ENCODE results near the gene MYO1F.

The MYO1F gene

DNA sequence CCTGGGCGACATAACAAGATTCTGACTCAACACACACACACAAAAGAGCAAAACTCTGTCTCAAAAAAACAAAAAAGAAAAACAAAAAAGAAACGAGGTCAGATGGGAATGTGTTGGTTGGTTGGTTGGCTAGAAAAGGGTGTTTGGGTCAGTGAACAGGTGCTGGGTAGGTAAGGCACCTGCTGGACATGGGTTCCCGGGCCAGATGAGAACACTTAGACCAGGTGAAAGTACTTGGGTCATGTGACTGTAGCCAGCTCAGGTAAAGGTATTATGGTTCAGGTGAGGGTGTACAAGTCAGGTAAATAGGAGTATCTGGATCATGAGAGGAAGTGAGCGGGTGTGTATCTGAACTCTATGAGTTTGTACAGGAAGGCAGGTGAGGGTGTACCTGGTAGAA lies 48.7 kb downstream of the MYO1F start:
- no peak for DNase-seq (ENCODE audit: low spot score)
- TF ChIP-seq, protein P1, sequence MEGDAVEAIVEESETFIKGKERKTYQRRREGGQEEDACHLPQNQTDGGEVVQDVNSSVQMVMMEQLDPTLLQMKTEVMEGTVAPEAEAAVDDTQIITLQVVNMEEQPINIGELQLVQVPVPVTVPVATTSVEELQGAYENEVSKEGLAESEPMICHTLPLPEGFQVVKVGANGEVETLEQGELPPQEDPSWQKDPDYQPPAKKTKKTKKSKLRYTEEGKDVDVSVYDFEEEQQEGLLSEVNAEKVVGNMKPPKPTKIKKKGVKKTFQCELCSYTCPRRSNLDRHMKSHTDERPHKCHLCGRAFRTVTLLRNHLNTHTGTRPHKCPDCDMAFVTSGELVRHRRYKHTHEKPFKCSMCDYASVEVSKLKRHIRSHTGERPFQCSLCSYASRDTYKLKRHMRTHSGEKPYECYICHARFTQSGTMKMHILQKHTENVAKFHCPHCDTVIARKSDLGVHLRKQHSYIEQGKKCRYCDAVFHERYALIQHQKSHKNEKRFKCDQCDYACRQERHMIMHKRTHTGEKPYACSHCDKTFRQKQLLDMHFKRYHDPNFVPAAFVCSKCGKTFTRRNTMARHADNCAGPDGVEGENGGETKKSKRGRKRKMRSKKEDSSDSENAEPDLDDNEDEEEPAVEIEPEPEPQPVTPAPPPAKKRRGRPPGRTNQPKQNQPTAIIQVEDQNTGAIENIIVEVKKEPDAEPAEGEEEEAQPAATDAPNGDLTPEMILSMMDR (IDR thresholded peaks at IDR 0.05; ENCODE audit: borderline replicate concordance, control extremely low read depth, extremely low read depth, insufficient read depth, missing control alignments): no peak
- in situ Hi-C loops (cut with MboI; ENCODE audit: low sequenced_read_pairs, unreplicated experiment): no loop called here

DNA sequence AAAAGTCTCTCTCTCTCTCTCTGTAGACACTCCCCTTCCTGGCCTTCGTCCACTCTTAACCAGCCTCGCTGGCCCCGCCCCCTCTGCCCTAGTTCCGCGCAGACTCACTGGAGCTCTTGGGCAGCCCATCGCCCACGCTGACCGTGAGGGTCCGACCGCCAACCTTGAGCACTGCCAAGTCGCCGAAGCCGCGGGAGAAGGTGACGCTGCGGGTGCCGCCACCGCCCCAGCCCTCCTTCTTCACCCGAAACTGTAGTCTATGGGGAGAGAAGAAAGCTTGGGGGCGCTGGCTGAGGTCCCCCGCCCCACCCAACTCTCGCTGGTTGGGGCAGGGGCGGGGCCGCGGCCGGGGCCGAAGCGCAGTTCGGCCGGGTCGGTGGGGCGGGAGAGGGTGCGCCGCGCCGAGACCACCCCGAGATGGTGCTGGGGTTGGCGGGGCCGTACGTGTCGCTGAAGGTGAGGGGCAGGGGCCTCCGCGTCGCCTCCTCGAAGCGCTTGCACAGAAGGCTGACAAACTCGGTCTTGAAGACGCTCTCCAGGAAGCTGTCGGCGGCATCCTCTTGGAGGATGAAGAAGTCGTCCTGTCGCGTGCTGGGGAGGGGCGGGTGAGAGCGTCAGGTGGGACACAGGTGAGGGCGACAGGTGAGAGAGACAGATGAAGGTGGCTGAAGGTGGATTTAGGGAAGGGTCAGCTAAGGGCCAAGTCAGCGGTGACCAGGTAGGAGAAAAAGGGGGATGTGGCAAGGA lies 50.7 kb downstream of the MYO1F start:
- DNase-seq (ENCODE audit: low spot score): no peak
- TF ChIP-seq, protein P1 (IDR thresholded peaks at IDR 0.05; ENCODE audit: borderline replicate concordance, control extremely low read depth, extremely low read depth, insufficient read depth, missing control alignments): no peak
- in situ Hi-C loops (cut with MboI; ENCODE audit: low sequenced_read_pairs, unreplicated experiment): no loop called here

- in situ Hi-C loops (cut with MboI; ENCODE audit: low sequenced_read_pairs, unreplicated experiment): no loop called here
- no peak for DNase-seq (ENCODE audit: low spot score)
- TF ChIP-seq, protein P1 (IDR thresholded peaks at IDR 0.05; ENCODE audit: borderline replicate concordance, control extremely low read depth, extremely low read depth, insufficient read depth, missing control alignments): no peak
Measured at GRCh38 chr19:8525401-8525684, 51.9 kb downstream of the MYO1F start.

GRCh38 chr19:8519388-8519787 lies 57.9 kb downstream of the MYO1F start:
- no peak for DNase-seq (ENCODE audit: low spot score)
- TF ChIP-seq, protein P1 (IDR thresholded peaks at IDR 0.05; ENCODE audit: borderline replicate concordance, control extremely low read depth, extremely low read depth, insufficient read depth, missing control alignments): no peak
- in situ Hi-C loops (cut with MboI; ENCODE audit: low sequenced_read_pairs, unreplicated experiment): no loop called here

GRCh38 chr19:8518536-8518935 lies 58.7 kb downstream of the MYO1F start:
- no peak for DNase-seq (ENCODE audit: low spot score)
- TF ChIP-seq, protein P1 (IDR thresholded peaks at IDR 0.05; ENCODE audit: borderline replicate concordance, control extremely low read depth, extremely low read depth, insufficient read depth, missing control alignments): no peak
- in situ Hi-C loops (cut with MboI; ENCODE audit: low sequenced_read_pairs, unreplicated experiment): no loop called here

DNA sequence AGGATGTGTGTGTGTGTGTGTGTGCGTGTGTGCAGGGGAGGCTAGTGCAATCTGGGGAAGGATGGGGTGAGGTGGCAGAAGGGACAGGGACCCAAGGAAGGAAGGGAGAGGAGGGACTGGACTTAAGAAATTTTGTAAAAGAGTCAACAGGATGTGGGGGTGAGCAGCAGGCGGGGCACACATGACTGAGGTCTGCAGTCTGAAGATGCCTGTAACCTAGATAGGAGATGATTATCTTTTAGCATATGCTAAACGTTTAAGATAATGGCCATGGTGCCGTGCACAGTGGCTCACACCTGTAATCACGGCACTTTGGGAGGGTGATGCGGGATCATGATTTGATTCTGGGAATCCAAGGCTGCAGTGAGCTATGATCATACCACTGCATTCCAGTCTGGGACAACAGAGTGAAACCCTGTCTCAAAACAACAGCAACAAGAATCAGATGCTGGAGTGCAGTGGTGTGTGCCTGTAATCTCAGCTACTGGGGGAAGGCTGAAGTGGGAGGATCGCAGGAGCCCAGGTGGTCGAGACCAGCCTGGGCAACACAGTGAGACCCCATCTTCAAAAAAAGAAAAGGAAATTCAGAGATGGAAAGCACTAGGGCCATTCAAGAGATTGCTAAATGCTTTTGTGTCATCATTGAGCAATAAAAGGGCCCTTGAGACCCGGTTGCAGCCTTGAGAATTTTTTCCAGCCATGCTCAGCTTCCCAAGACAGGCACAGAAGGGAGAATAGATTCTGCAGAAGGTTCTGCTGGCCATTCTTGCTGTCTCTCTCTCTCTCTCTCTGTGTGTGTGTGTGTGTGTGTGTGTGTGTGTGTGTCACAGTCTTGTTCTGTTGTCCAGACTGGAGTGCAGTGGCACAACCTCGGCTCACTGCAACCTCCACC lies 59.4 kb downstream of the MYO1F start:
- TF ChIP-seq, protein P1 (IDR thresholded peaks at IDR 0.05; ENCODE audit: borderline replicate concordance, control extremely low read depth, extremely low read depth, insufficient read depth, missing control alignments): no peak
- in situ Hi-C loops (cut with MboI; ENCODE audit: low sequenced_read_pairs, unreplicated experiment): no loop called here
- no peak for DNase-seq (ENCODE audit: low spot score)
